HG03097 (cell line): ENCODE results near the gene CLSTN2.

Source experiments
- ATAC-seq: cut with Tn5 transposase; IDR thresholded peaks from one replicate; pipeline ENCODE4 v1.9.1; 2021; ENCODE audit not compliant: unreplicated experiment, low FRiP score

CLSTN2 gene

DNA sequence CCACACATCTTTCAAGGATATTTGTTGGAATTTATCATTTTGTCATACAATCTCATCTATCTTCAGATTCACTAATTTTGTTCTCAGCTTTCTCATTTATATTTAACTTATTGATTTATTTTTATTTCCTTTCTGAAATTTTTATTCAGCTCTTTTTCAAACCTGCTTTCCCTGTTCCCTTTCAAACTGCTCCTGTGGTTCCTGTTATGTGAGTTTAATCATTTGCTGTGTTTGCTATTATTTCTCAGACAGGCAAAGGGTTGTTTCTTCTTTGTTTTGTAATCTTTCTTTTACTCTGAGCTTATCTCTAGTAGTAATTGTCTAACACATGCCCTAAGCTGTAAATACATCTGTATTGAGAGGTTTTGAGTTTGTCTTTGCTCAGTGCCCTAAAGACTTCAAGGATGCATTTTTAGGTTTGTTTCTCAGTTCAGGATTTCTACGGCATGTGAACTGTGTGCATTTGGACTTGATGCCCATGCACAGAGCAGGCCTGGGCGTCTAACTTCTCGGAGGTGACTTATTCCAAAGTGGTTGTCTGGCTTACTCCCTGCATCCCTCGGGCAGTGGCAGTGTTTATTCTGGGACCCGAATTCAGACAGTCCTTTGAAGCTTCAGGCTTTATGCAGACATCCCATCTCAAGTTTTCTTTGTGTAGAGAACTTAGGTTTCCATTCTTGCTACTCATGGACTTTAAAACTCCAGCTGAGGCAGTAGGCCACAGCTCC is 587.8 kb downstream of the CLSTN2 start:
- ATAC-seq, result no peak

DNA sequence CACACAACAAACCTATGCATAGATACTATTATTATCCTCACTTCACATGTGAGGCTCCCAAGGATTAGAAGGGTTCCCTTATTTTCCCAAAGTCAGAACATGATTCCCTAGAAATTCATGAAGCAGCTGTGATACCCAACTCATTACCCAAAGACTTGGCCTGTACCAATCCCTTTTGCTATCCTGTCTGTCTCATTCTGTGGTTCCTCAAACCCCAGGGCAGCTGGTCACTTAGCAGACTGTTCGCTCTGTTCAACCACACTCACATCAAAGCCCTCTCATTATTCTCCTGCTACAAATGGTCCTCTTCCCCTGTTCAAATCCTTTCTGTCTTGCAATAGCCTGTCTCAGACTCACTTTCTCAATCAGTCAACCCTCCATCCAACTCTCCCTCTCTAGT is 588.6 kb downstream of the CLSTN2 start:
- ATAC-seq, result no peak

DNA sequence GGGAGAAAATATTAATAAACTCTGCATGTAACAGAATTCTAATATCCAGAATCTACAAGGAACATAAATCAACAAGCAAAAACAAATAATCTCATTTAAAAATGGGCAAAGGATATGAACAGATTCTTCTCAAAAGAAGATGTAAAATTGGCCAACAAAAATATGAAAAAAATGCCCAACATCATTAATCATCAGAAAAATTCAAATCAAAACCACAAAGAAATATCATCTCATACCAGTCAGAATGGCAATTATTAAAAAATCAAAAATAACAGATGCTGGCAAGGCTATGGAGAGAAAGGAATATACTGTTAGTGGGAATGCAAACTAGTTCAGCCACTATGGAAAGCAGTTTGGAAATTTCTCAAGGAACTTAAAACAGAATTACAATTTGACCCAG is 592.2 kb downstream of the CLSTN2 start:
- no peak for ATAC-seq

DNA sequence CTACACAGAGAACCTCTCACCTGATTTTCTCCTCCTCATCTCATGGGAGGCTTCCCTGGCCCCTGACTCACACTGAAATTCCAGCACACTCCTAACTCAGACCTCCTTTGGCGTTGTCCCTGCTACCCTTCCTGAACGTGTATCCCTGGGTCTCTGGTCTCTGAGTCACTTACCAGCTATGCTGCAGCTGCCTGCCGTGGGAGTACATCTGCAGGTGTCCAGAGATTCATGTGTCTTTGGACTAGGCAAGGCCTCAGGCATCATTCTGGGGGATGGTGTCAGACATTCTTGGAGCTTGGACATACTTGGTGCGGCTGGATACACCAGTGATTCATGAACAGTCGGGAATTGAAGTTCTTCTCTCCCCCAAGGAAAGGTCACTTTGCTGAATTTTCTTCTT is 594.1 kb downstream of the CLSTN2 start:
- no peak for ATAC-seq

DNA sequence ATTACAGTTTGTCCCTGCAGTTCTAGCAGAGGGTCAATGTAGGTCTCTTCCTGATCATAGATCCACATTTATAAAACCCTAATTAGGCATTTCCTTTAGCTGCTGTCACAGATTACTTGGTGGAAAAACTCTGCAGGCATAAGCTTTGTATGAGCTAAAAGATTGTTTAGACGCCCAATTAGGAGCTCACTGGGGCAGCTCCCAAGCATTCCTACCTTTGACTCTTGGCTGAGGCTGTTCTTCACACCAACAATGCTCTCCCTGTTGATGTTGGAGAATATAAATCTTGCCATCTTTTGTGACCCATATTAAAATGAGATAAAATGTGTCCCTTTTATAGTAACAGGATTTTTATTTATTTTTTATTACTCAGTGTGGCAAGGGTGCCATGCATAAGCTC is 594.6 kb downstream of the CLSTN2 start:
- no peak for ATAC-seq

DNA sequence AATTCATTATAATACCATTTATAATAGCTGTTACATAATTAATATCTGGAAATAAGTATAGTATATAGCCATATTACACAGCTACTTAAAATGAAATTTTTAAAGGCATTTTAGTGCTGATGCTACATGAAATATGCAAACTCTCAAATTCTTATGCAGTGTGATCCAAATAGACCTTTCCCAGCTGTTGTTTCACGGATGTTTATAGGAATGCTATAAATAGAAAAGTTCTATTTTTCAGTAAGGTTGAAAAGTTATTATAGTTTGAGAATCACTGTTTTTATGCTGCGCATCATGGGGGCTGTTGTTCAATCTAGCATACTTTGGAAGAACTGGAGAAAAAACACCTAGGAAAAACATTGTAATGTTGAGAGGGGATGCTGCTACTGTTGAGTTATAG is 595.1 kb downstream of the CLSTN2 start:
- ATAC-seq, result no peak

DNA sequence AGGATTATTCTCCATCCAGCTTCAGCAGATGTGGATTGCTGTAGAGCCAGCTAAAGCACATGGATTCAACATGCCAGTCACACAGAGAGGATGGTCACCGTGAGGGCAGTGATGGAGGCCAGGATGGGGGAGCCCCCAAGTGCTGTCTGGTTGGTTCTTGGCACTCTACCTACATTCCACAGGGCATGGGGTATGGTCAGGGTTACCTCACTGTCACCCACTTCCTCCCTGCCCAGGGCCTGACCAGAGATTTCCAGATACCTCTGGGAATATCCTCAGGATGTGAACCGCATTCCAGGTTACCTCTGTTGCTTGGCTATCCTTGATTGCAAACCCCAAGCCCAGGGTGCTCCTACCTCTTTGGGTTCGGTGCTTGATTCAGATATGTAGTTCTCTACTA is 595.6 kb downstream of the CLSTN2 start:
- no peak for ATAC-seq

DNA sequence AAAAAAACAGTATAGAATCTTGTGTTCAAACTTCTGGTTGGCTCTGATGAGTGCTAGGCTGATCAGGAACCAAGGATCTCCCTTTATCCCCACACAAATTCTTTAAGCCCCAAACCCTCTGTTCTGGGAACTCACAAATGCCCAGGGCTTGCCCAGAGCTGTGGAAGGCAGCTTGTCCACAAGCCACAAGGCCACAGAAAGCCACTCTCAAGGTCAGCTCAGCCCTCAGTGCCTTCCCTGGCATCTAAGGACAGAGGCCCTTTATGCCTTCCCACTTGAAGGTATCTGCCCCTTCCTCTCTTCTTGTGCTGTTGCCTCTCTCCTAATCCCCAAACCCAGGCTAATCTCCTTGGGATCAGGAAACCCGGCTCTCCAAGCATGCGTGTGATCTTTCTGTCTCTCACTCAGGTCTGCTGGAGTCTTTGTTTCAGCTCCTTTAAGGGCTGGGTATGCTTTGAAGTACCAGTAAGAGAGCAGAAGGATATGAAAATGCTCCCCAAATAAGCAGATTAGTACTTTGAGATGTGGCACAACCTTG is 597.9 kb downstream of the CLSTN2 start:
- no peak for ATAC-seq

DNA sequence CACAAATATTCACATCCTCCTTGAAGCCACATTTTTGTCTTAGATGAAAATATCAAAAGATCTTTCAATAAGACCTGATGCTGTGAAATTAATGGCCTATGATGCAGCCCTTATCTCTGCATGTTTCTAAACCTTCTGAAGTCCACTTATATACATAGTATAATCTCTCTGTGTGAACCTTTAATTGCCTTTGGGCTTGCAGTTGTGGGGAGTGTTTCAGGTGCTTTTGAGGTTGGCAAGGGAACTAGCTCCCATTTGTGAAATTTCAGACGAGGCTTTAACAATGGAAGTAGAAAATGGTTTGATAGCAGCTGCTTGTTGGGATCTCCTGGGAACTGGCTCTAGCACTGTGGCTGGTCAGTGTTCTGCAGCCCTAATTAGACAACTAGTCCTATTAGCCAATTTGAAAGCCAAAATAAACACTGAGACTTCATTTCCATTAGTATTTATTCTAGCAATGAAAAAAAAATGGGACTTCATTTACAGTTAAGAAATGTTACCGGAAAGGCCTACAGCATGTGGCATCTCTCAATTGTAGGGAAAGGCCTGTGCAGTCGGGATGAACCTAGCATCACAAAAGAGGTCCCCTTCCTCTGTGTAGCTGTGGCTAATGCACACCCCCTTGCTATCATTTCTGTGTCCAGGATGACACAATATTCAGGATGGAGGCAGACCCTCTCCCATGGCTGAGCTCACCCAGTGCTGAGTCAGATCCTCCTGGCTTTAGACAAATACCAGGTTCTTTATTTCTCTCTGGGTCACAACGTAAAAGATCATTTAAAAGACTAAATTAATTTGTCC is 602.1 kb downstream of the CLSTN2 start:
- no peak for ATAC-seq

DNA sequence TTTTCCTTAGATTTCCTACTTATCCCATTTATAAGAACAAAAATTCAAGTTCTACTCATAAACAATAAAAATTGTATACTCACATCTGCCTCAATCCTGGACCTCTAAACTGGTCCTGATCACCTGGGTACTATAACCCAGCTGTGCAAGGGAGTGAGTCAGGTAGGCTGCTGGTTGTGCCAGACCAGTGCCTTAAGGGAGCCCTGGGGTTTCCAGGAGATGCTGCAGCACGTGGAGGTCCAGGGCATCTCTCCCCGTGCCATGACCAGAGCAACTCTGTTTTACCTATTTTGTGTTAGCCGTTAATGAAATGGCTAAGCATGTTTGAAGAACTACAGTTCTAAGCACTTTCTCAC is 602.7 kb downstream of the CLSTN2 start:
- ATAC-seq, result no peak

DNA sequence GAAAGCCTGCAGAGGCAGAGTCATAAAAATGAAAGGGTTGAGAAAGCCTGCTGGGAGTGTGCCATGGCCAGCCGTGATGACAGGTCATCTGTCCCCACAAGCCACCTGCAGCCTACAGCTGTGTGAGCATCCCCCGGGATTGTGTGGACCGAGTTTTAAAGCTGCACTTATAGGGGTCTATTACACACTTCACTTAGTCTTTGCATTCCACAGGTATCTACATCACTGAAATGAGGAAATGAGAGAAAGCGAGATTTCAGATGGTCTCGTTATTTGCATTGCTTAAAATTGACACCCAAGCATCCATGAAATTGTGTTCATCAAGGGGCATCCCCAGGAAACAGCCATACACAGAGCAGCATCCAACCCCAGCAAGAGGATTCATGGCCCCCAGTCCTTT is 605.3 kb downstream of the CLSTN2 start:
- ATAC-seq, result peak; percentile 57

DNA sequence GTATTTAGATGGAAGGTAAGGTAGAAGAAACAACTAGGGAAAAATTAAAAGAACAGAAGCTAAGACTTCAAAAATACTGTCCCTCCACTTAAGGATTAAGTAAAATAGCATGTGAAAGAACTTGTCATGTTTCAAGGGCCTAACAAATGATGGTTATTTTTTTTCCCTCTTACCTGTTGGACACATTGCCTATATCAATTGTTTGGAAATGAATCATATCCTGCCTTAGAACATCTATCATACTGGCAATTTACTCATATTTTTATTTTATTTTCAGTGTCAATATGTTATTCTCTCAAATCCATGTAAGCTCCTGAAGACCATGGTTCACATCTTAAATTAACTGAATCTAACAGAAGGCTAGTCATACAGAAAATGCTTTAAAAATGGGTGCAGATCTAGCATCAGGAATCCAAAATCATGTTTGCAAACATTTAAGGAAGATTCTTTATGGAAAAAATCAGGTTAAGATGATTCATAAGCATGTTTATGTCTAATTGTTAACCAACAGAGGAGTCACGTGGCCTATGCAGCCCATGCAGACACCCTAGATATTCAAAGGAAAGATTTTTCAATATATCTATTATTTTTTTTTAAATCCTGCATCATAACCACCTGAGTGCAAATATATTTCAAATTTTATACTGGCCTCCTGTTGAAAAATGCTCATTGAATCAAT is 607.1 kb downstream of the CLSTN2 start:
- ATAC-seq, result no peak

DNA sequence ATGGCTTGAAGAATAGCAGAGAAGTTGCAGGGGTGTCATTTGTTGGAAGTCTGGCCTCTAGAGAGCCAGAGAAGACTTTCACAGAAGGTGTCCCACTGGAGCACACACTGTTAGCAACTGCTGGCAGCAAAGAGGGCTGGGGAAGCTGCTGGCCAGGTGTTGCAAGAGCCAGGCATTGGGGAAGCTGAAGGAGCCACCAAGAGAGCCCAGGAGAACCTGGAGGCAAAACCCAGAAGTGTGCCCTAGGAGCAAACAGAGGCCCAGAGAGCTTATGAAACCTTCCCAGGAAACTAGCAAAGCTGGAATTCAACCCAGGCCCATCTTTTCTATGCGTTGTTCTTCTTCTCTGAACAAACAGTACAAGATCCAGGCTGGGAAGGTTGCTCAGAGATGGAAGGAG is 610.2 kb downstream of the CLSTN2 start:
- no peak for ATAC-seq

DNA sequence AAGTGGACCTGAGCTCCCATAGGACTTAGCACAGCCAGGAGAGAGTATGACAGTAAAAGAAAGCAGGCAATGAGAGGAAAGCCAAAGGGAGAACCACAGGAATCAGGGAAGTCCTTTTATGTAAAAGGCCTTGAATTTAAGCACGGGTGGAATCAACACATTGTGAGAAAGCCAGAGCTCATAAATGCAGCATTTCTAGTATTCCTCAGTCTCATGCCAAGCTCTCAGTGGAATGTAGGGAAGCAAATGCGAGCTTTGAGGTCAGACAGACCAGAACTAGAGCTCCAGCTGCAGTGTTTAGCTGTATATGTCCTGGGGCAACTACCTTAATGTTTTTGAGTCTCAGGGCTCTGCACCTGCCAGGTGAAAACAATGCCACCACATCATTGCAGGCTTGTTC is 610.8 kb downstream of the CLSTN2 start:
- ATAC-seq, result no peak

DNA sequence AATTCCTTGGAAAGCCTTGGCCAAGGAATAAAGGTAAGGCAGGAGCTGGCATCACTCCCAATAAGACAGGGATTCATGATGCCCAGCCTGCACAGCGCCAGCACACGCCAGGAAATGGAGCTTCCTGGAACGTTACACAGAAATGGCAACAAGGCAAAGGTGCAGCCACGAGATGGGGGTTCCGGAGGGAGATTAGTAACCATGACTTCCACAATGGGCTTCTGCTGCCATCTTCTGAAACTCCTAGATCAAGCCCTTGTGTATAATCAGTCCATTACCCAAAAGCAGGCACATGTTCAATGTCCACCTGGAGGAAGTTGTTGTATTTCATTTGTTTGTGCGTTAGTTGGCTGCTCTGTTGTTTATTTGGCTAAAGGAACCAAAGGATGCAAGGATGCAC is 611.7 kb downstream of the CLSTN2 start:
- no peak for ATAC-seq

DNA sequence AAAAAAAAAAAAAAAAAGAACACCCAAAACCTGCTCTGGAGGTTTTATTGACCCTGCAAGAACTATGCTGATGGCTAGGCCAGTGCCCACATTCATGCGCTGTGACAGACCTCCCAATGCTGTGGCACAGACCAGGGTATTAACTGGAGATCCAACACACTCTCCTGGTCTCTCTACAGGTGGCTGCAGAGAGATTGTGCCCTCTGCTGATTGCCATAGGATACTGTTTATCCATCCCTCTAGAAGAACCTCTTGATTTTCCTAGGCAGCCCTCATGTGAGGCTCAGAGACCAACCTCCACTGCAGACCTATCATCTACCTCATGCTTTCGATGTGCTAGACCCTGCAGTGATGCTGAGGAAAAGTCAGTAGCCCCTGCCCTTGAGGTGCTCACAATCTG is 617.4 kb downstream of the CLSTN2 start:
- ATAC-seq, result no peak

DNA sequence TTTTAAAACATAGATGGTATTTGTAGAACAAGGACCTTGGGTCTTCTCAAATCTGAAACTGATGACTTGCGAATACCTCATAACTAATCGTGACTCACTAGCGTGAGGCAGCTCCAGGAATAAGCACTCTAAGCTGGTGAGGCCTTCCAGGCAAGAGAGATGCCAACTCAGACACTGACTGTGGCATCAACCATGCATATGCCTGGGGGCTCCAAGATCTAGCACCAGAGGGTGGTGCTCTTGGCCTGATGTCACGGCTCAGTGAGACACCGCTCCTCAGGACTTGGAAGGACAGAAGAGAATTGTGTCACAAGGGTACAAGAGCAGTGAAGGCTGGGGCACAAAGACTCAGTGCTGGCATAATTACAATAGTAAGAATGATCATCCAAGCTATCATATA is 617.9 kb downstream of the CLSTN2 start:
- ATAC-seq, result no peak

DNA sequence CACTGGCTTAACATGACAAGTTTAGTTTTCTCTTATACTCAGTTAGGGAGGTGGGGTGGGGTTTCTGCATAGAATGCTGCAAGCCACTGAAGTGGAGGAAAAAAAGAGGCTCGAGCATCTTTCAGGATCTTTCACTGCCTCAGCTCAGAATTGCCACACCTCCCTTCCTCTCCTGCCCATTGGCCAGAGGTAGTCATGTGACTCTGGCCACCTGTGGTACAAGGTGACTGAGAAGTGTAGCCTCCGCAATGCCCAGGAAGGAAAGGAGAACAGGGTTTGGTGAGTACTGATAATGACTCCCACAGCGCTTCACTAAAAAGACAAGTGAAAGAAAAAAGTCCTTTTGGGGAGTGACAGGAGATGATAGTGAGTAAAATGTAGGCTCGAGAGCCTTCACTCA is 618.6 kb downstream of the CLSTN2 start:
- no peak for ATAC-seq

DNA sequence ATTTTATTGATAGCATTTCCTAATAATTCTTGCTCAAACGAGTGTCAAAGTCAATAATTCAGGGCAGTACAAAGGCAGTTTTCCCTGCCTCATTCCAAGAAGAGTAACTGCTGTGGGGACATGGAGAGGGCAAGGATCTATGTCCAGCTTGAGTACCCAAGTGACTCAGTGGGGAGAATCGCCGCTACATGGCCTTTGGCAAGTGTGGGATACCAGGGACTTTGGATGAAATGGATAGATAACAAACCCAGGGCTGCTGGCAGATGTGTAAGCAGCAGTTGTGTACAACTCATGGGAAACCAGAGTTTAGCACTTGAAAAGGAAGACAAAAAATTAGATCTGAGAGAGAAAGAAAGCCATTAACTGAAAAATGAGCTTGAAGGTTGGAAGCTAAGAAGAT is 620.7 kb downstream of the CLSTN2 start:
- ATAC-seq, result no peak

DNA sequence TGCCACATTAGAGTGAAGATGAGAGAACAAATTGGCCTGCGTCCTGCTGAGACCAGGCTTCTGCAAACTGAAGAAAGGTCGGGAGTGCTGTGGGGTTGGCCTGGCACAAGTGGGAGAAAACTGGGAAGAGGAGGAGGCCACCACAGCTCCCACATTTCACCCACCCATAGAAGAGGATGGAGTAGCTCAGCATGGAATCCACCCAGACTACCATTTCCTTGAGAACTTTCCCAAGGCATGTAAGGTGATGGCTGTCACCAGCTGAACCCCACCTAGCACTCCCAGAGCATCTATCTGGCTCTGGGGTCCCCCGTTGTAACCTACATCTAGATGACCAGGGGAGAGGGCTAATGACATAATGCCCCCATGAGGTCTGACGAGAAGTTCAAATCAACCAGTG is 622.5 kb downstream of the CLSTN2 start:
- no peak for ATAC-seq

DNA sequence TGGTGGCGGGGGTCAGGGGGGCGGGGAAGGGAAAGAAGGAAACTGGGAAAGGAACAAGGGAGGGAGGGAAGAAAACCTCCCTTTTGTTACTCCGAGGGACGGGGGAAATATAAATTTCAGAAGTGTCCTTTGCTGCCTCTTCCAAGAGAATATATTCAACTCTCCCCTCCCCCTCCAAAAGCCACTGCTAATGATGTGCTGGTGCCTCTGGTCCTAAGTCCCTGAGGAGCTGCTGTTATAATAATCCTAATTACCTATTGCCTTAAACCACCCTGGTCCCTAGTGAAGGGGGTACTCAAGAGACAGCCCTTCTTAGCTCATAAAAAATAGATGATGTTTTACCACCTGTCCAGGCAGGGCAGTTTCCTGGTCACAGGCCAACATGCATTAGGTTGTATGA is 624.6 kb downstream of the CLSTN2 start:
- ATAC-seq, result no peak
